GM21717 (cell line): ENCODE results near the gene PAX1.

ENCODE experiments used
- ATAC-seq: cut with Tn5 transposase; IDR thresholded peaks from one replicate; pipeline ENCODE4 v1.9.1; 2021; ENCODE audit warnings: mild to moderate bottlenecking, moderate library complexity; ENCODE audit not compliant: unreplicated experiment

Gene PAX1

GRCh38 chr20:21702553-21703470 is 2.7 kb upstream of the PAX1 start:
- ATAC-seq: no peak

GRCh38 chr20:21703717-21704407 is 1.6 kb upstream of the PAX1 start:
- ATAC-seq: no peak

- no peak for ATAC-seq
These were observed 767 bp upstream of the PAX1 start for GRCh38 chr20:21704408-21705385.

GRCh38 chr20:21706261-21707195 is 1.1 kb downstream of the PAX1 start:
- no peak for ATAC-seq

GRCh38 chr20:21707267-21707666 is 1.8 kb downstream of the PAX1 start:
- no peak for ATAC-seq

- ATAC-seq: no peak
These were observed 2.7 kb downstream of the PAX1 start for GRCh38 chr20:21707999-21708737.

- ATAC-seq: no peak
These were observed 3.5 kb downstream of the PAX1 start for GRCh38 chr20:21708738-21709534.

GRCh38 chr20:21709535-21709904 is 4.1 kb downstream of the PAX1 start:
- ATAC-seq: no peak

GRCh38 chr20:21710341-21710740 is 4.9 kb downstream of the PAX1 start:
- ATAC-seq: no peak

GRCh38 chr20:21710863-21711431 is 5.5 kb downstream of the PAX1 start:
- no peak for ATAC-seq

- ATAC-seq: no peak
These were observed 7.1 kb downstream of the PAX1 start for GRCh38 chr20:21712443-21713059.

GRCh38 chr20:21713470-21713869 is 8.0 kb downstream of the PAX1 start:
- no peak for ATAC-seq

GRCh38 chr20:21713901-21714296 is 8.4 kb downstream of the PAX1 start:
- no peak for ATAC-seq

GRCh38 chr20:21714297-21715192 is 9.1 kb downstream of the PAX1 start:
- ATAC-seq: no peak

- no peak for ATAC-seq
These were observed 9.9 kb downstream of the PAX1 start for GRCh38 chr20:21715193-21715881.

- no peak for ATAC-seq
These were observed 14.2 kb downstream of the PAX1 start for GRCh38 chr20:21719592-21720214.
